Limb (tissue), 2 donors: ENCODE results near the gene FBXO45.
"Not testable (repeated sequence)": the region's sequence is repeated elsewhere in the genome, so short reads cannot be mapped to it uniquely, and the experiment has no call there.

ENCODE experiments used
- DNase-seq, 2 donors: peaks; one replicate each; pipeline ENCODE4 v3.0.0-alpha.2; 2016; ENCODE audit errors: extremely low spot score in 2 of 2

Gene FBXO45

DNA sequence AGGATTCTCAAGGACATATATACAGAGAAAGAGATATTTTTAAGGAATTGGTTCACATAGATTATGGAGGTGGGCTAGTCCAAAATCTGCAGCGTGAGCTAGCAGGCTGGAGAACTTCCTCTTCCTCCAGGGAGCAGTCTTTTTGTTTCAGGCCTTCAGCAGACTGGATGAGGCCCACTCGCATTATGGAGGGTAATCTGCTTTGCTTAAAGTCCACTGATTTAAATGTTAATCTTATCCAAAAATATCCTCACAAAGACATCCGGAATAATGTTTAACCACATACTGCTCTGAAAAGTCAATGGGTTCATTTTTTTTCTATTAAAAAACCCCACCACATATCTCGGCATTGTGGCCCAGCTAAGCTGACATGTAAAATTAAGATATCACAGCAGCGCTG is 48.8 kb downstream of the FBXO45 start:
- no peak for DNase-seq

DNA sequence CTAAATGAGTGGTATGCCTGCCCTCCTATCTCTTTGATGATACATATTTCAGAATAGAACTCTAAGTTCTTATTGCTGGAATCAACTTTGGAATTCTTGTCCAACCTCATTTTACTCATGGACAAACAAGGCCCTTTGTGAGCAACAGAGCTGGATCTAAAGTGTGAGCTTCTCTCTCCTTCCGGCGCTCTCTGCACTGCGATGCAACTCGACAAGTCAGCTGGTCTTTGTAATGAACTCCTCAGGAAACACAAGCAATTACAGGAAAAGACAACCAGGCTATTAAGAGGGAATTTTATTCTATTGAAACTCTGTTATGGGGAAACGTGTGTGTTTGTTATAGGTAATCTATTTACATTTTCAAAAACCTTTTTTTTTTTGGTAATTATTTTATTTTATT is 50.8 kb downstream of the FBXO45 start:
- DNase-seq = no peak

DNA sequence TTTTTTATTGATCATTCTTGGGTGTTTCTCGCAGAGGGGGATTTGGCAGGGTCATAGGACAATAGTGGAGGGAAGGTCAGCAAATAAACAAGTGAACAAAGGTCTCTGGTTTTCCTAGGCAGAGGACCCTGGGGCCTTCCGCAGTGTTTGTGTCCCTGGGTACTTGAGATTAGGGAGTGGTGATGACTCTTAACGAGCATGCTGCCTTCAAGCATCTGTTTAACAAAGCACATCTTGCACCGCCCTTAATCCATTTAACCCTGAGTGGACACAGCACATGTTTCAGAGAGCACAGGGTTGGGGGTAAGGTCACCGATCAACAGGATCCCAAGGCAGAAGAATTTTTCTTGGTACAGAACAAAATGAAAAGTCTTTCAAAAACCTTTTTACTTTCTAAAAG is 51.2 kb downstream of the FBXO45 start:
- DNase-seq = not testable (repeated sequence)

DNA sequence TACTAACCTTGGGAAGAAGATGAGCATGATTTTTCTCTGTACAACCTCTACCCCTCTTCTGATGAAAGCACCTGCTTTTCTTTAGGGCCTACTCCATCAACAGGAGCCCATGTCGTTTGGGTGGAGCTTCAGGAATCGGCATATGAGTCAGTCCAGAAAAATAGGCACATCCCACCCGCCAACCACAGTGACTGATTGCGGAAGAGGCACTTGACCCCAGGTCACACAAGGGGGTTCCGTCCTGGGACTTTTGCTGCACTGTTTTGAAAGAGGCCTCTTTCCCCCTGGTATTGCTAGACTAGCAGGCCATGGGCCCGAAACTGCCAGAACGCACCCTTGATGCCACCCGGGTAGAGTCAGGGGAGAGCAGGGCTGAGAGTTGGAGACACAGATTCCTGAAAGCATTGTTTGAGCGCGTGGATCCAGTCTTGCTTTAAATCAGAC is 51.7 kb downstream of the FBXO45 start:
- DNase-seq = no peak

DNA sequence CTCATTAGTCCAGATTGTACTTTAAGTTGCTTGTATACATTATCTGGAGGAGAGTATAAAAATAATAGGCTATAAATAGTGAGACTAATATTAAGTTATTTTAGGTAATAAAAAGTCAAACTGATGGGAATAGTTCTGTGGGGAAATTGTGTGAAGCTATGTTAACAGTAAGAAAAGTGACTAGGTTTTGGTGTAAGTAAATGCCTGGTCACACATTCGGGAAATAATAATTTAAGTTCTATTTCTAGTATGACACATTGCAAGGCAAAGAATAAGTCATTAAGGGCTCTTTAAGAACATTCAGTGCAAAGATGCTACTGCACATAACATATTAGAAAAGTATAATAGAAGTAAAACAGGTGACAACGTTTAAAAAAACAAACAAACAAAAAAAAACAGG is 52.2 kb downstream of the FBXO45 start:
- no peak for DNase-seq

DNA sequence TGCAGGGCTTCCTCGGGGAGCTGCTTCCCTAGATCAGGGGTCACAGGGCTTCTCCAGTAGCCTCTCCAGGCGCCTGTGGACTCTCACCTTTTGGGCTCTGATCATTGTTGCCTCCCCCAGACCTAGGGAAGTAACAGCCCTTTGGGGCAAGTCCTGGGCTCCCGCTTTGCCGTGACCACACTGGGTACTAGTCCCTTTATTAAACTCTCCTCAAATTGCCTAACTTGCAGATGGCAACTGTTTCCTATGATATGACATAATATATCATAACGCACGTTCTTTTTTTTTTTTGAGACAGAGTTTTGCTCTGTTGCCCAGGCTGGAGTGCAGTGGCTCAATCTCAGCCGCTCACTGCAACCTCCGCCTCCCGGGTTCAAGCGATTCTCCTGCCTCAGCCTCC is 53.2 kb downstream of the FBXO45 start:
- no peak for DNase-seq

DNA sequence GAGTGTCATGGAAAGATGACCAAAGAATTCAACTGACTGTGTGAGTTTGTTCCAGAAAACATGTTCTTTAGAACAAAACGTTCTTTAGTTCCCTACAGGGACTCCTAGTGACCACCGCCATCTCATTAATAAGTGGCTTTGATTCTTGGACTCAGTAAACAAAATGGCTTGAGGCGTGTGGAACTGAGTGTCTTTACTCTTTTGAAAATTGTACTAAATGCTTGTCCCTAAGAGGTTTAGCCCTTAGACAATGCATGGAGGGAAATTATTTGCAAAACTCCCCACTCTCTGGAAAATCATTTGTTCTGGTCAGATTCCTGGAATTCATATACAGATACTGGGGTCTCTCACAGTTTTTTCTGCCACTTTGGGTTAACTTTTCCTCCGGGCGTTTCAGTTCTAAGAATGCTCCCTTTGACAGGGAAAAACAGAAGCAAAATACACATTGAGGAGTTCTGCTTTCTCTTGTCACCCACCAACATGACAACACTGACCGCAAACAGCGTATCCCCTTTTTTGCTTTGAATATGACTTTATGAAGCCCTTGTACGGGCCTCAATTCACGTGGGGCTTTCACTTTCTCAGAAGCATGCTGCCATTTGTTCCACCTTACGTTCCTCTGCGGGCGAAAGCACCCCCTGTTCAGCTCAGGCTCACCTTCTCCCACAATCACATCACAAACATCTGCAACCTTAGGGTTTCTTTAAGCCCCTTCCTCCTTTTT is 55.8 kb downstream of the FBXO45 start:
- DNase-seq = no peak

DNA sequence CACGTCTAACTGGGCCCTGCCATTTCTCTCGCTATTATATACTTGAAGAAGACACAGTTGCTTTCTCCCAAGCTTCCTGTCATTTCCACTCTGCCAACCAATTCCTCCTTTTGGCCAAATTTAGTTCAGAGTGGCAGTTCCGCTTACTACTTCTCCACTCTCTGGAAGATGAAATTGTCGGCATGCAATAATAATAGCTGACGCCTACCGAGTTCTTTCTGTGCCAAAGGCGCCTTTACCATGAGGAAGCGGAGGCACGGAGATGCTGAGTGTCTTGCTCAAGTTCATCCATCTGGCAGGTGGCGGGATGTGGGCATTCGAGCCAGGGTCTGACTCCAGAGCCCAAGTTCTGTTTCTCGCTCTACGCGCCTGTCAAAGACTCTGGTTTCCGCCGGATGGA is 56.4 kb downstream of the FBXO45 start:
- DNase-seq = no peak

DNA sequence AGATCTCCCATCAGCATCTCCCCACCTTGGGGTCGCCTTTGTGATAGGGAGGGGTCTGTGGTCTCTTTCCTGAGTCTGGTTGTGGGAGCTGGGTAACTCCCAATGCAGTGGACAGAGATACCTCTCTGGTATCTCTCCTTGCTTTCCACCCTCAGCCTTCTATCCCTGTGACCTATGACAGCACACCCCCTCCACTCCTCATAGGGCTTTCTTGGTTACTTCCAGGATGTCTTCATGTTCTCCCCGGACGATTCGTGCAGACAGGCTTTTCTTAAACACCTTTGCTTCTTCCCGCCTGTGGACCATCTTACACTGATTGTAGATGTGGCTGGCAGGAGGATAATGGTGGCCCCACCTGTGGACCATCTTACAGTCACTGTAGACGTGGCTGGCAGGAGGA is 56.9 kb downstream of the FBXO45 start:
- no peak for DNase-seq

DNA sequence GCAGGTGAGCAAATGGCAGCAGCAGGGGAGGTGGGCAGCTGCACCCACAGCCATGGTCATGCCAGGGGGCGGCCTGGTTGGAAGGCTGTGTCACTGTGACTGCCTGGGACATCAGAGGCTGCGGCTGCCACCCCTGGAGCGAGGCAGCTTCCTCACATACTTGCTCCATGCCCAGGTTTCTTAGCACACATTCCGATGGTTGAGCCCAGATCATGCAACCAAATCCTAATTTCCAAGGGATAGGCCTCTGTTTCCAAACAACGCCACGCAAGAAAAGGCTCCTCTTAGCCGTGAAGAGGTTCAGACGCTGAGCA is 59.4 kb downstream of the FBXO45 start:
- DNase-seq = no peak

DNA sequence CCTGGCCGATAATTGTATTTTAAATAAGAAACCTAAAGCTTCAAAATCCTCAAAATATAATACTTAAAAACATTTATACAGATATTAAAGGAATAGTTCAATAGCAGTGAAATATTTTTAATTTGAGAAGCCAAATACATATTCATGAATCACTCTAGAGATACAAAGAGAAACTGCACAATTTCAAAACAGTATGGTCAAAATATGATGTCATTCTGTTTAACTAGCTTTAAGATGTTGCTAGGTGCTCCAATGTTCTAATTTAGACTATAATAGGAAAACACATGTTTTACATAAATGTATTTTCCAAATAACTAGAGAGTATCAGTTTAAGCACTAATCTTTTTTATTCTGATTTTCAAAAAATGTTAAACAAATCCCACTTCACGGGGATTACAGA is 60.8 kb downstream of the FBXO45 start:
- DNase-seq = no peak

DNA sequence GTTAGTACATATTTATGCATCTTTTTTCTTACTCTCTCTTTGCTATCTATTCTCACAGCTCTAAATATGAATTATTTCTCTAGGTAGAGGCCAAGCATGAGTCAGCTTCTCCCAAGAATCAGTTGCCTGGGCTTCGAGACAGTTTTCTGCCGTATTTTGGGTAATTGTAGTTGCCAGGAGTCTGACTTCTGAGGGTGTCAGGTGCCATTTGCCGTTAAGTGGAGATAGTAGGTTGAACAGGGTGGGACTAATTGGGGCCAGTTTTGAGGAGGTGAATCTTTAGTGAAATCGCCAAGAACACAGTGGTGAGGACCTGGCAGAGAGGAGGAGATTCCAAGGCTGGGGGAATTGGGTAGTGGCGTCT is 63.2 kb downstream of the FBXO45 start:
- DNase-seq = no peak

DNA sequence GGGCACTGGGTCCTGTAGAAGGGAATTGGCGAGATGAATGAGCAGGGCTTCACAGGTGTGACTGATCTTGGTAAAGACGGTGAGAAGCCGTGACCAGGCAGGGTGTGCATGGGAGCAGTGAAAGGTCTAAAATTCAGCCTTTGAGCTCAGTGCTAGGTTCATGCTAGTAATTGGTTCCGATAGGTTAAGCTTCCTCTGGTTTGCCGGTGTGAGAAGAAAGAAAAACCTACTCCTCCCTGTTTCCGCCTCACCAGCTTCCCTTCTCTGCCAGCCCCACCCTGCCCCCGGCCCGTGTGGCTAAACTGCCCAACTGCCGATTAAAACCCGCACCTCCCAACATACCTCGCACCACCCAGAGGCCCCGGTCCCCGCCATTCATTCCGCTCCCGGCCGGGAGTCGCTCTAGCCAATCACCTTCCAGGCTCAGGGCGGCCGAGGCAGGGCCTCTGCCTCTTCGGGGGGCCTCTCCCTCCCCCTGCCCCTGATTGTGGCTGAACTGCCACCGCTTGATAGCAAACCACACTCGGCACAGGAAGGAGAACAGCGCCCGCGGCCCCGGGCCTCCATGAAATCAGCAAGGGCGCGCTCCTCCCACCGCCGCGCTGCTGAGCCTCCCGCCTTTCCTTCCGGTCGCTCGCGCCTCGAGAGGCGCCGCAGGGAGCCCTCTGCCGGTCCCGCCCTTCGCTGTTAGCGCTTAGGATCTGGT is 63.7 kb downstream of the FBXO45 start:
- peak; percentile 84 to 90 for DNase-seq

DNA sequence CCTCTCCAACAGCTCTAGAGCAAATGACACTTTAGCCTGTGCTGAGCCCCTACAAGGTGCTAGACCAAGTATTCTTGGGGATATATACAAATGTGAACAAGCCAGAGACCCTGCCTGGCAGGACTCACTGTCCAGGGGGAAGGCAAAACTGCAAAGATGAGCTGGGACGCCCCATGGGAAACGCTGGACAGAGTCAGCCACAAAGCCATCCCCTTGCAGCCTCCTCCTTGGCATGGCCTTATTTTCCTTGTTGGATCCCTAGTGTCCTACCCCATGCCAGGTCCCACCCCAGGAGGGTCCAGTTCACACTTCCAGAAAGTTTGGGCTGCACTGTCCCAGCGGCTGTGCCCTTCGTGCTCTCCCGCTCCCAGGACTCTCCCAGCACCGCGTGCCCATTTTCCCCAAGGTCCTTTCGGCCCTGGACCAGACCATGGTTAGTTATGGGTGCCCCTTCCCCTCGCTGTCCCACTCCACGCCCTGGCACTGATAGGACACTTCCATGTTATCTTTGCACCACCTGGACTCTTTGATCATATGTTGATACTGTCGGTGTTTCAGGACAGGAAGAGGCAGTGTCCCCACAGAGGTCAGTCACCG is 65.2 kb downstream of the FBXO45 start:
- no peak for DNase-seq

DNA sequence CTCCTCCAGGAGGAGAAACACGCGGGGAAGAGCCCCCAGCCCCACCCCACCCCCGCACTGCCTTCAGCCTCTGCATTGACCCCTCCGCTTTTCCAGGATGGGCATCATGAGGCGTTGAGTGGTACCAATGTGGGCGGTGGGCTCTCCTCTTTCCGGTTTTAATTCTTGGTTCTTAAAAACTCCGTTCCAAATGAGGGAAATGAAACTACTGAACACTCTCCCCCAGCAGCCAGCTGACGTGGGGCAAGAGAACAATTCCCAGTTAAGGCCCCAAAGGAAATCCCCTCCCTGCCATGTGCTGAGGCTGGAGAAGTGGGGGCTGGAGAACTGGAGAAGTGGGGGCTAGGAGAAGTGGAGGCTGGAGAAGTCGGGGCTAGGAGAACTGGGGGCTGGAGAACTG is 65.8 kb downstream of the FBXO45 start:
- no peak for DNase-seq

DNA sequence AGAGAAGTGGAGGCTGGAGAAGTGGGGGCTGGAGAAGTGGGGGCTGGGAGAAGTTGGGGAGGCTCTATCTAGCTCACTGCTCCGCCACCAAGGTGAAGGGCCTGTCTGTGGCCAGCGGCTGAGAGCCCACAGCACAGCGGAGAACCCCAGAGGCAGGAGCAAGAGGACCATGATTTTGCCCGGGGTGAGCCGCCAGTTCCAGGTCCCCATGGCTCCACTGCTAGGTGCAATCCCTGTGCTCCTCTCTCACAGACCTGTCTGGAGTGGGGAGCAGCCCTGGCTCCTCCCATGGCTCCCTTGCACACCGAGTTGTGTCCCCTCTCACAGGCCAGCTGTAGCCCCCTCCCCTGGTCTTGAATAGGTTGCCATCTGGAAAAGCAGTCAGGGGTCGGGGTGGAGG is 66.4 kb downstream of the FBXO45 start:
- DNase-seq = no peak

DNA sequence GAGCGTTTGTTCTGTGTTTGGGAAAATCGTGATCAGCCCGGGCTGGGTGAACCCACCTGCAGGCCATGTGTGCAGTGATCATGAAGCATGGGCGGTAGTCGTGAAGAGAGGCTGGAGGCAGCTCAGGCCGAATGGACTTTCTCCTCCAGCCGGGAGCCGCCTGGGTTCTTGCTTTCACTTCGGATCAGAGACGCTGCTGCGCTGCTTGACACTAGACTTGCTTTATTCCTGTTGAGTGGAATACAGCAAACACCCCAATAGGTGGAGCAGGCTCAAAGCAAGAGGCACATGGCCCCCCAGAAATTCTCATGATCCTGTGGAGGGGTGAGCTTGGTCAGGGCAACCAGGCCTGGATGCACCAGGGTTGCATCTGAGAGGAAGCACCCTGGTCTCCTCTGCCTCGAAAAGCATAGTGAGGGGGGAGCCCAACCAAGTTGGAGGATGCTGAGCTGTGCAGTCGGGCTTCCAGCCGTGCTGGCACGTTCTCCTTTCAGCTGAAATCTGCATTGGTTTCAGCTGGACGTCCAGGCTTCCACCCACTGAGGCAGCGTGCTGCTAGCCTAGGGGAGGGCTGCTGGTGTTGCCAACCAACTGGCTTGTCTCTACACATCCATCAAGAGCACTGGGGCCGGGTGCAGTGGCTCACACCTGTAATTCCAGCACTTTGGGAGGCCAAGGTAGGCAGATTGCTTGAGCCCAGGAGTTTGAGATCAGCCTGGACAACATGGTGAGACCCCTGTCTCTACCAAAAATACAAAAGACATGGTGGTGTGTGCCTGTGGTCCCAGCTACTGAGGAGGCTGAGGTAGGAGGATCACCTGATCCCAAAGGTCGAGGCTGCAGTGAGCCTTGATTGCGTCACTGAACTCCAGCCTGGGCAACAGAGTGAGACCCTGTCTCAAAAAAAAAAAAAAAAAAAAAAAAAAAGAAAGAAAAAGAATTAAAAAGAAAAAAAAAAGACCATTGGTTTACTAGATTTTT is 68.2 kb downstream of the FBXO45 start:
- DNase-seq = no peak

DNA sequence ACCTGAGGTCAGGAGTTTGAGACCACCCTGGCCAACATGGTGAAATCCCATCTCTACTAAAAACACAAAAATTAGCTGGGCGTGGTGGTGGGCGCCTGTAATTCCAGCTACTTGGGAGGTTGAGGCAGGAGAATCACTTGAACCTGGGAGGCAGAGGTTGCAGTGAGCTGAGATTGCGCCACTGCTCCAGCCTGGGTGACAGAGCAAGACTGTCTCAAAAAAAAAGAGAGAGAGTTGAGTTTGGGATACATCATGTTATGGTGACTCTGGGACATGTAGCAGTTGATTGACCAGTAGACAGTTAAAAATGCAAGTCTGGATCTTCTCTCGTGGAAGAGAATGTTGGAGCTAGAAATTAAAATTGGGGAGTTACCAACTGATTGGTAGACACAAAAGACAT is 69.5 kb downstream of the FBXO45 start:
- DNase-seq = not testable (repeated sequence)
